ENCODE data around the gene RHOT1.

GRCh38 chr17:32136856-32137255, 5.4 kb upstream of the RHOT1 start:
- TF ChIP-seq POLR2A (IDR thresholded peaks at IDR 0.05), result no peak
- TF ChIP-seq CTCF (IDR thresholded peaks at IDR 0.05), result no peak
